ENCODE results near the gene RBPJ.

The RBPJ gene

DNA sequence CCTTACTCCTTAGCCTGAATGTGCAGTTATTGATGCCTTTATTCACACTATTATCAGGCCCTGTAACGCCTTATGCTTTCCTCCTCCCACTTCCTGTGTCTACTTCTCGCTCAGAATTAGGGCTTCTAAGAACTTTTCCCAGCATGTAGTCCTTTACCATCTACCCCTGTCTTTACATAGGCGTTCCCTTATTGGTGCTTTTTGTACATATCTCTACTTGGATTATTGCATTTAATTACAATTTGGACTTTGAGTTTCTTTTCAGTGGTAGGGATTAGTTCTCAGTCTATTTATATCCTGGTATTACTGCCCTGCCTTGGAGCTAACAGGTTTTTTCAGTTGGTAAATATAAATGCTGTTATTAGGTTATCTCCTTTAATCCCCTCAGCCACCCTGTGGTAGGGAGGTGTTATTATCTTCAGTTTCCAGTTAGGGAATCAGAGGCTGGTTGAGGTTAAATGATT lies 84.0 kb downstream of the RBPJ start:
- Histone ChIP-seq H3K9ac (ENCODE audit: low read depth, low read length, poor library complexity, severe bottlenecking) (no peak overlapping the region), H3K79me2 (ENCODE audit: insufficient read depth, low read length) (peaks cover 21% of the 10 kb centered on the region), H3K4me2 (ENCODE audit: low read depth, low read length, poor library complexity, severe bottlenecking) (no peak overlapping the region), H3K27me3 (ENCODE audit: insufficient read depth, low read length, poor library complexity, severe bottlenecking) (no peaks in the 10 kb centered on the region), H3K9me3 (ENCODE audit: insufficient read depth, low read depth, low read length) (peaks cover 10% of the 10 kb centered on the region; the same call in 1 of the 2 replicates), H3K36me3 (ENCODE audit: insufficient read depth, low read length) (peaks cover 42% of the 10 kb centered on the region), H3K4me3 (ENCODE audit: low read length, poor library complexity, severe bottlenecking) (no peak overlapping the region), H4K20me1 (ENCODE audit: insufficient read depth, low read length, poor library complexity, severe bottlenecking) (peaks cover 7% of the 10 kb centered on the region), H3K4me1 (ENCODE audit: insufficient read depth, low read length, poor library complexity, severe bottlenecking) (peaks cover 4% of the 10 kb centered on the region), H3K9me2 (replicated peaks; ENCODE audit: low read depth, low read length) (no peaks in the 10 kb centered on the region), H3F3A (ENCODE audit: low read depth) (no peaks in the 10 kb centered on the region), H2AFZ (ENCODE audit: low read length) (no peak overlapping the region)
- TF ChIP-seq EZH2phosphoT487 (IDR thresholded peaks at IDR 0.05; ENCODE audit: borderline replicate concordance): no peak
- TF ChIP-seq, protein P1, sequence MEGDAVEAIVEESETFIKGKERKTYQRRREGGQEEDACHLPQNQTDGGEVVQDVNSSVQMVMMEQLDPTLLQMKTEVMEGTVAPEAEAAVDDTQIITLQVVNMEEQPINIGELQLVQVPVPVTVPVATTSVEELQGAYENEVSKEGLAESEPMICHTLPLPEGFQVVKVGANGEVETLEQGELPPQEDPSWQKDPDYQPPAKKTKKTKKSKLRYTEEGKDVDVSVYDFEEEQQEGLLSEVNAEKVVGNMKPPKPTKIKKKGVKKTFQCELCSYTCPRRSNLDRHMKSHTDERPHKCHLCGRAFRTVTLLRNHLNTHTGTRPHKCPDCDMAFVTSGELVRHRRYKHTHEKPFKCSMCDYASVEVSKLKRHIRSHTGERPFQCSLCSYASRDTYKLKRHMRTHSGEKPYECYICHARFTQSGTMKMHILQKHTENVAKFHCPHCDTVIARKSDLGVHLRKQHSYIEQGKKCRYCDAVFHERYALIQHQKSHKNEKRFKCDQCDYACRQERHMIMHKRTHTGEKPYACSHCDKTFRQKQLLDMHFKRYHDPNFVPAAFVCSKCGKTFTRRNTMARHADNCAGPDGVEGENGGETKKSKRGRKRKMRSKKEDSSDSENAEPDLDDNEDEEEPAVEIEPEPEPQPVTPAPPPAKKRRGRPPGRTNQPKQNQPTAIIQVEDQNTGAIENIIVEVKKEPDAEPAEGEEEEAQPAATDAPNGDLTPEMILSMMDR (conservative IDR thresholded peaks at IDR 0.05; ENCODE audit: low read length): peak; percentile 55

DNA sequence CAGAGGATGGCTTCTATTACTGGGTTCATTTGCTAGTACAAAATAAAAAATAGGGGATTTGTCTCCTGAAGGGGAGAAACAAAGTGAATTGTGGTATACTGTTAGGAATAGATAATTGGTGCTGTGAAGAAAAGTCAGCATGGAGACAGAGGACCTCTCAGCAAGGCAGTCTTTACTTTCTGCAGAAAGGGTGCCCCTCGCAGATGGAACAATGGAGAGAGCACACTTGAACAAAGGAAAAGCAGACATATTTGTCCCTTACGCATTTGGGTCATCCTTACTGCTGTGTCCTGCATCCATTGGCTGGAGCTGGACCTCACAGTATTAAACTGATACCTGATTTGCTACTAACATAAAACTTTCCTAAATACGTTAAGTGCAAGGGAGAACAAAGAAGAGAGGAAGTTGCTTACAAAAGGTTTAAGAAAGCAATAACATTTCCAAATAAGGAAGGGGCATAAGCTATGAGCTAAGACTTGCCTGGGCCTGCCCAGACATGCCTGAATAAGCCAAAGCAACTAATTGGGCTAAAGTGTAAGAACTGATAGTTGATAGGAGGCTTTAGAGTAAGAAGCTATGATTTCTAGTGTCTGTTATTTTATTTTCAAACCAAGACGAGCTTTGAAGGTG lies 85.6 kb downstream of the RBPJ start:
- H3K36me3 ChIP-seq (ENCODE audit: insufficient read depth, low read length): peaks cover 36% of the 10 kb centered on the region
- peaks cover 14% of the 10 kb centered on the region for H4K20me1 ChIP-seq (ENCODE audit: insufficient read depth, low read length, poor library complexity, severe bottlenecking)
- H3K9ac ChIP-seq (ENCODE audit: low read depth, low read length, poor library complexity, severe bottlenecking): peak overlapping the region; percentile 33
- peaks cover 10% of the 10 kb centered on the region; the same call in 1 of the 2 replicates for H3K9me3 ChIP-seq (ENCODE audit: insufficient read depth, low read depth, low read length)
- no peaks in the 10 kb centered on the region for H3F3A ChIP-seq (ENCODE audit: low read depth)
- no peaks in the 10 kb centered on the region for H3K27me3 ChIP-seq (ENCODE audit: insufficient read depth, low read length, poor library complexity, severe bottlenecking)
- no peaks in the 10 kb centered on the region for H3K9me2 ChIP-seq (replicated peaks; ENCODE audit: low read depth, low read length)
- no peak overlapping the region for H3K4me3 ChIP-seq (ENCODE audit: low read length, poor library complexity, severe bottlenecking)
- H3K79me2 ChIP-seq (ENCODE audit: insufficient read depth, low read length): peaks cover 21% of the 10 kb centered on the region
- H2AFZ ChIP-seq (ENCODE audit: low read length): no peak overlapping the region
- TF ChIP-seq, protein P1 (conservative IDR thresholded peaks at IDR 0.05; ENCODE audit: low read length): no peak
- no peak for TF ChIP-seq EZH2phosphoT487 (IDR thresholded peaks at IDR 0.05; ENCODE audit: borderline replicate concordance)
- peaks cover 4% of the 10 kb centered on the region for H3K4me1 ChIP-seq (ENCODE audit: insufficient read depth, low read length, poor library complexity, severe bottlenecking)
- H3K4me2 ChIP-seq (ENCODE audit: low read depth, low read length, poor library complexity, severe bottlenecking): no peak overlapping the region

DNA sequence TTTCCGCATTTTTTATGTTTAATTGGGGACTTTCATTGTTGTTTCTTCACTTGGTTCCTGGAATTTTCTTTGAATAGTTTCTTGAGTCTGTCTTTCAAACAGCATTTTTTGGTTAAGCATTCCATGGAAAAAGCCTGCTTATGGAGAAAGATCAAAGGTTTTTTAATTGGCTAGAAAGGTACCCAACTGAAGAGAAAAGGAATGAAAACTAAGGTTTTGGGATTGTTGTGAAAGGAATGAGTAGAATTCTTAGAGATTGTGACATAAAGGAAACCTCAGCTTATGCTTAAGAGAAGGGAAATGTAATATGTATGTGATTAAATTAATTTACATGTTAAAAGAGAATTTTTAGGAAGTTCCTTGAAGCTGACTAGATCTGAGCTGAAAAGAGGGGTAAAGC lies 86.7 kb downstream of the RBPJ start:
- peaks cover 4% of the 10 kb centered on the region for H3K4me1 ChIP-seq (ENCODE audit: insufficient read depth, low read length, poor library complexity, severe bottlenecking)
- no peak overlapping the region for H3K9ac ChIP-seq (ENCODE audit: low read depth, low read length, poor library complexity, severe bottlenecking)
- no peak overlapping the region for H2AFZ ChIP-seq (ENCODE audit: low read length)
- H3K27me3 ChIP-seq (ENCODE audit: insufficient read depth, low read length, poor library complexity, severe bottlenecking): no peaks in the 10 kb centered on the region
- no peak overlapping the region for H3K4me3 ChIP-seq (ENCODE audit: low read length, poor library complexity, severe bottlenecking)
- H3K79me2 ChIP-seq (ENCODE audit: insufficient read depth, low read length): peaks cover 16% of the 10 kb centered on the region
- H3K36me3 ChIP-seq (ENCODE audit: insufficient read depth, low read length): peaks cover 41% of the 10 kb centered on the region
- TF ChIP-seq, protein P1 (conservative IDR thresholded peaks at IDR 0.05; ENCODE audit: low read length): no peak
- TF ChIP-seq EZH2phosphoT487 (IDR thresholded peaks at IDR 0.05; ENCODE audit: borderline replicate concordance): no peak
- peaks cover 14% of the 10 kb centered on the region for H4K20me1 ChIP-seq (ENCODE audit: insufficient read depth, low read length, poor library complexity, severe bottlenecking)
- H3K9me2 ChIP-seq (replicated peaks; ENCODE audit: low read depth, low read length): no peaks in the 10 kb centered on the region
- no peaks in the 10 kb centered on the region for H3F3A ChIP-seq (ENCODE audit: low read depth)
- peaks cover 10% of the 10 kb centered on the region; the same call in 1 of the 2 replicates for H3K9me3 ChIP-seq (ENCODE audit: insufficient read depth, low read depth, low read length)
- no peak overlapping the region for H3K4me2 ChIP-seq (ENCODE audit: low read depth, low read length, poor library complexity, severe bottlenecking)

Data from Loucy (cell line).